GM20000 (cell line): Measurements from ENCODE around the gene ATP4A.

ENCODE experiments used
- DNase-seq: peaks from one replicate; pipeline ENCODE4 v3.0.0; 2012; ENCODE audit warnings: low spot score
- TF ChIP-seq, protein P1 (sequence below): IDR thresholded peaks from 2 replicates; pipeline ENCODE4 v1.5.1; 2012; ENCODE audit warnings: mild to moderate bottlenecking, control low read depth; ENCODE audit errors: extremely low read depth, missing control alignments

Gene ATP4A

DNA sequence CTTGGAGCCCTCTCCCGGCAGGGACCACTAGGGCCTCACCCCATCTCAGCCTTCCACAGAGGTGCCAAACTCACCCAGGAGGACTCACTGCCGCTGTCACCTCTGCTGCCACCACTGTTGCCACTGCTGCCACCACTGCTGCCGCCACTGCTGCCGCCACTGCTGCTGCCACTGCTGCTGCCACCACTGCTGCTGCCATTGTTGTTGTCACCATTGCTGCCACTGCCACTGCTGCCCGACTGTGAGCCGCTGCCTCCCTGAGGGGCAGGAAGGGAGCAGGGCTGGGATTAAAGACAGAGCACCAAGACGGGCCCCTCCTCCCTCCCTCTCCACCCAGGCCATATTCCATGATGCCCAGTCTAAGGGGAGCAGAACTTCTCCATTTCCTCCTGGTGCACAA is 52.1 kb downstream of the ATP4A start:
- TF ChIP-seq, protein P1, sequence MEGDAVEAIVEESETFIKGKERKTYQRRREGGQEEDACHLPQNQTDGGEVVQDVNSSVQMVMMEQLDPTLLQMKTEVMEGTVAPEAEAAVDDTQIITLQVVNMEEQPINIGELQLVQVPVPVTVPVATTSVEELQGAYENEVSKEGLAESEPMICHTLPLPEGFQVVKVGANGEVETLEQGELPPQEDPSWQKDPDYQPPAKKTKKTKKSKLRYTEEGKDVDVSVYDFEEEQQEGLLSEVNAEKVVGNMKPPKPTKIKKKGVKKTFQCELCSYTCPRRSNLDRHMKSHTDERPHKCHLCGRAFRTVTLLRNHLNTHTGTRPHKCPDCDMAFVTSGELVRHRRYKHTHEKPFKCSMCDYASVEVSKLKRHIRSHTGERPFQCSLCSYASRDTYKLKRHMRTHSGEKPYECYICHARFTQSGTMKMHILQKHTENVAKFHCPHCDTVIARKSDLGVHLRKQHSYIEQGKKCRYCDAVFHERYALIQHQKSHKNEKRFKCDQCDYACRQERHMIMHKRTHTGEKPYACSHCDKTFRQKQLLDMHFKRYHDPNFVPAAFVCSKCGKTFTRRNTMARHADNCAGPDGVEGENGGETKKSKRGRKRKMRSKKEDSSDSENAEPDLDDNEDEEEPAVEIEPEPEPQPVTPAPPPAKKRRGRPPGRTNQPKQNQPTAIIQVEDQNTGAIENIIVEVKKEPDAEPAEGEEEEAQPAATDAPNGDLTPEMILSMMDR, result no peak
- no peak for DNase-seq

DNA sequence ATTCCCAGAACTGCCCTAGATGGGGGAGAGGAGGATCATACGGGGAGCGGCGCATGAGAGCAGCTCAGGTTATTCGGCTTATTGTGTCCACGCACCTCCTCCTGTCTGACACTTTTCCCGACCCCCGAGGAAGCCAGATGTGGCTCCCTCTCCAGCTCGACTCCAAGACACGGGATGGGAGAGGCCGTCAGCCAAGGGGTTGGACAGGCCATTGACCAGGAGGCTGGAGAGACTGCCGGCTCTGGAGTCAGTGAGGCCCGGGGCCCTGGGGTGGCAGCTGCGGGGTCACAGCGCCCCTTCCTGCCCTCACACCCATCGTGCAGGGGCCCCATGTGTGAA is 52.9 kb downstream of the ATP4A start:
- TF ChIP-seq, protein P1, result no peak
- DNase-seq, result no peak

DNA sequence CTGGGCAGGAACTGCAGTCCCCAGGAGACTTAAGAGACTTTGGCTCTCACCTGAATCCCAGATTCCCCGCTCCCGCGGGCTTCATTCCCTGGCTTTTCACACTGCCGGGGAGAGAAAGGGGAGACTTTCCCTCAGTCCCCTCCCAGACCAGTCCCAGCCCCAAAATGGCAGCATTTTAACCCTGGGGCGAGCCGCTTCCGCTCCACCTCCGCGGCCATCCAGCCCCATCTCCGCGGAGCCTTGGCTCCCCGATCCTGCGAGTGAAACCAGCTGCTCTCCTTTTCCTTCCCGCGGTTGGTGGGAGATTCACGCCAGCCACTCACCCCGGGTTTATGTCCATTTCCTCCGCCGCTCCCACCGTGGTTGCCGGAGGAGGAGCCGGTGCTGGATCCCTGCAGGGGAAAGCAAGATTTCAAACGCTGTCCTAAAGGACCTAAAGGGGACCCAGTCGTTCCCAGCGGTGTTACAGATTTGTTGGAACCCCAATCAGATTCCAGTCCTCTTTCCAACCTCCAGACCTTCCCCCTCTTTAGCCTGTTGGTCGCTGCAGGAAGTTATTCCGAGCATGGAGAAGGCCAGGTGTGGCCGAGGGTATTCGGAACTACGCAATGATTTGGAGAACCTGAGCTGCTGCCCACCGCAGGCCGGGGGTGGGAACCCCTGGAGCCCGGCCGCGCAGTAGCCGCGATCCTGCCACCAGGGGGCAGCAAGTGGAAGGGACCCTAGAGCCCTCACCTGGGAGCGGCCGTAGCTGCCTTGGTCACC is 53.4 kb downstream of the ATP4A start:
- peak; percentile 90 for DNase-seq
- TF ChIP-seq, protein P1, result peak; percentile 91

DNA sequence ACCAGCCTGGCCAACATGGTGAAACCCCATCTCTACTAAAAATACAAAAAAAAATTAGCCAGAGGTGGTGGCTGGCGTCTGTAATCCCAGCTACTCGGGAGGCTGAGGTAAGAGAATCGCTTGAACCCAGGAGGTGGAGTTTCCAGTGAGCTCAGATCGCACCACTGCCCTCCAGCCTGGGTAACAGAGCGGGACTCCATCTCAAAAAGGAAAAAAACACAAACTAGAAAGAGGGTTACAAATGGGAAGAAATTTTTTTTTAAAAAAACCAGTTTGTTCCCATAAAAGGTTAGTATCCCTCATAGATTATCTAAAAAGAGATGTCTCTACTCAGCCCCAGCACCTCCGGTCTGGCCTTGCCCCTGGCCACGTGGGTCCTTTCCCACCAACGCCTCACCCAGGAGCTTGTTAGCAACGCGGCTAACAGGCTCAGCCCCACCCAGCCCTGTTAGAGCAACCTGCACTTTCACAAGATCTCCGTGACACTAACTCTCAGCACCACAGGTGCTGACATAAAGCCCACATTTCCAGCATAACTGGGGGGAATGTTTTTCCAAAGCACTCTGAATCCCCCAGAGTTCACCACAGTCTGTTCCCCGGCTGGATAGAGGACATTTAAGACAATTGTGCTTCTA is 54.3 kb downstream of the ATP4A start:
- peak; percentile 79 for DNase-seq
- TF ChIP-seq, protein P1, result no peak

DNA sequence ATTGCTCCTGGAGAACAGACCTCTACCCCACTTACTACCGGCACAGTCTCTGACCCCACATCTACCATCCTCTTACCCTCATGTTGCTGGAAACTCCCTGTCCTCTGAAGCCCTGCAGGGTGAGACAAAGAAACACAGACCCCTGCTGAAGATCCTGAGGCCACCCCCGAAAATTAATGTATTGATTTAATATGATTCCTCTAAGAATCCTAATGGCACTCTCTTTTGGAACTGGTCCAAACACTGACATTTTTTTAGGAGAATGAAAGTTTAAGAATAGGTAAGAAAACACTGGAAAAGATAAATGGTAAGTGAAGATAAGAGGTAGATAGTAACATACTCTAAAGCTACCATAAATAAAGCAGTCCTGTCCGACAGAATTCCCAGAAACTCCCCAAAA is 55.3 kb downstream of the ATP4A start:
- TF ChIP-seq, protein P1, result no peak
- DNase-seq, result no peak

DNA sequence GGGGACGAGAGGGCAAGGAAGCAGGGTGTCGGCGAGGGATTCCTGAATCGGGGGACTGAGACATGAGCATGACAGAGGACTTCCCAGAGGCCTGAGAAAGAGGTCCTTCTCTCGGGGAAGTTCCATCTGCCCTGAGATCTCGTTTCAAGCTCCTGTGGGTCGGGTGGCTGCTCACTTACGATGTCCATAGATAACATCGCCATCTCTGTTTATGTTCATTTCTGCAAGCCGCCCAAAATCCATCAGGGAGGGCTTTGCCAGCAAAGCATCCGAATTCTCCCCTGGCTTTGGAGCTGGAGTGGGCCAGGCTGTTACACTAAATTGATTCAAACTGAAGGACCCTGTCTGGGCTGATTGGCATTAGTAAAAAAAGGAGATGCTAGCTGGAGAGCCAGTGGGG is 55.9 kb downstream of the ATP4A start:
- no peak for DNase-seq
- TF ChIP-seq, protein P1, result no peak

DNA sequence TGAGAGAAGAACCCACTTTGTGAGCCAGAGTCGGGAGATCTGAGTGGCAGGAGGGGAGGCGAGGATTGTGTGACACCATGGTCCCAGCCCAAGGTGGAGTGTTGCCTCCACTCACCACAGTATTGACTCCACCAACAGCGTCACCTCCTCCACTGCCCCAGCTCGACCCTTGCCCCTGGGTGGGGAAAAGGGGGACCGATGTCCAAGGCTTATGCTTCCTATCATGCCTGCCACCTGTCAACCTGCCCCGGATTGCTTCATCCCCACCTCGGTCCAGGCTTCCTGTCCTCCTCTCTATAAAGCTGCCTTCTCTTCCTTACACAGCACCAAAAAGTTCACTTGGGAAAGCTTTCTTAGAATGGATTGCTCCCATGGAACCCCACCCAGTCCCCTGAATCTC is 57.4 kb downstream of the ATP4A start:
- DNase-seq, result no peak
- TF ChIP-seq, protein P1, result no peak
